Measurements from ENCODE around the gene TRIM24.

DNA sequence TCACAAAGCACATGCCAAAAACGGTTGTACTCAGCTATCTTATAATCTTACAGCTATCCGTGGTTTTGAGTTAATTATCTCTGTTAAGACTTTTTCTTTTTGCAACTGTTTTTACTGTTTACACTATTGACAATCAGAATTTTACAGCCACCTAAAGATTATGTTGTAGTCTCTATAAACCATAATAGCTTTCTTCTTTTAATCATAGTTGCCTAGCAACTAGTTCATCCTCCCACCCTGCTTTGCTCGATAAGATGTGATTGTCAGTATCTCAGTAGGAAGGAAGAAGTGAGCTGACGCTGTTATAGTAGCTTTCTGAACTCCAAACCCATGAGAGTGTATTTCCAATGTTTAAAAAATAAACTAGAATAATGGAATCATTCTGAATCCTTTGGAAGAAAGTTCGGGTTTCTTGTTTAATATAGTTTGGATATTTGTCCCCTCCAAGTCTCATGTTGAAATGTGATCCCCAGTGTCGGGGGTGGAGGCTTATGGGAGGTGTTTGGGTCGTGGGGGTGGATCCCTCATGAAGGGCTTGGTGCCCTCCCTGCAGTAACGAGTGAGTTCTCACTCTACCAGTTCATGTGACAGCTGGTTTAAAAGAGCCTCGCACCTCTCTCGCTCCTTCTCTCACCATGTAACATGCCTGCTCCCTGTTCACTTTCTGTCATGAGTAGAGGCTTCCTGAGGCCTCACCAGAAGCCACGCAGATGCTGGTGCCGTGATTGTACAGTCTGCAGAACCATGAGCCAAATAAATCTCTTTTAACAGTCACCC lies 173.0 kb downstream of the TRIM24 start:
- no peak for TF ChIP-seq CTCF (IDR thresholded peaks at IDR 0.05; ENCODE audit: low read length)
- no peak for TF ChIP-seq EZH2 (optimal IDR thresholded peaks at IDR 0.05; ENCODE audit: low read depth, low read length)

Measured in MM.1S (cell line).